ENCODE results near the gene ABCB9. TPM values are rescaled to one million over a fixed set of nuclear protein-coding genes. Genes with fewer than 3 reads are reported as not detected.

The ABCB9 gene
- polyA plus RNA-seq, 1 donor from 2014 or later = 19.7 TPM

- no peak overlapping the region for H3K4me2 ChIP-seq (ENCODE audit: low read length)
- TF ChIP-seq SMC3 (conservative IDR thresholded peaks at IDR 0.05; ENCODE audit: poor library complexity) (no peak), TAF1 (IDR thresholded peaks at IDR 0.05; ENCODE audit: low read depth) (no peak), EP300 (conservative IDR thresholded peaks at IDR 0.05; ENCODE audit: poor library complexity, severe bottlenecking) (no peak), REST (IDR thresholded peaks at IDR 0.05; ENCODE audit: borderline replicate concordance) (no peak), POLR2AphosphoS5 (IDR thresholded peaks at IDR 0.05) (no peak), MXI1 (conservative IDR thresholded peaks at IDR 0.05; ENCODE audit: poor library complexity, severe bottlenecking) (no peak), EZH2 (IDR thresholded peaks at IDR 0.05; ENCODE audit: borderline replicate concordance, insufficient read depth, low read length, poor library complexity, severe bottlenecking) (no peak), RAD21 (conservative IDR thresholded peaks at IDR 0.05) (no peak), CTCF (IDR thresholded peaks at IDR 0.05; ENCODE audit: poor library complexity, severe bottlenecking) (no peak)
- no peaks in the 10 kb centered on the region for H3K79me2 ChIP-seq (replicated peaks; ENCODE audit: insufficient read depth, low read length)
- H3K9me2 ChIP-seq (ENCODE audit: insufficient read depth, low read length) = no peaks in the 10 kb centered on the region
- H3K27me3 ChIP-seq (ENCODE audit: insufficient read depth, low read depth, low read length) = no peaks in the 10 kb centered on the region
- H3K9me3 ChIP-seq (ENCODE audit: low read length) = no peaks in the 10 kb centered on the region
- no peak overlapping the region for H3K4me3 ChIP-seq (ENCODE audit: low read length)
- H2AFZ ChIP-seq (ENCODE audit: low read depth, low read length) = no peak overlapping the region
- no peaks in the 10 kb centered on the region for H4K20me1 ChIP-seq (ENCODE audit: insufficient read depth)
- H3K27ac ChIP-seq (ENCODE audit: low read length) = no peak overlapping the region
- H3F3A ChIP-seq (ENCODE audit: insufficient read depth, low read length, poor library complexity, severe bottlenecking) = no peaks in the 10 kb centered on the region
- H3K9ac ChIP-seq (ENCODE audit: low read length) = no peak overlapping the region
- H3K36me3 ChIP-seq (ENCODE audit: insufficient read depth, low read length) = no peaks in the 10 kb centered on the region
Measured at GRCh38 chr12:122998316-122998715, 32.1 kb upstream of the ABCB9 start.

GRCh38 chr12:122997343-122998250 is 31.3 kb upstream of the ABCB9 start:
- H3K4me3 ChIP-seq (ENCODE audit: low read length) = no peak overlapping the region
- H3F3A ChIP-seq (ENCODE audit: insufficient read depth, low read length, poor library complexity, severe bottlenecking) = no peaks in the 10 kb centered on the region
- H2AFZ ChIP-seq (ENCODE audit: low read depth, low read length) = no peak overlapping the region
- no peak overlapping the region for H3K27ac ChIP-seq (ENCODE audit: low read length)
- H3K27me3 ChIP-seq (ENCODE audit: insufficient read depth, low read depth, low read length) = no peaks in the 10 kb centered on the region
- no peaks in the 10 kb centered on the region for H3K36me3 ChIP-seq (ENCODE audit: insufficient read depth, low read length)
- no peaks in the 10 kb centered on the region for H3K9me3 ChIP-seq (ENCODE audit: low read length)
- H3K9ac ChIP-seq (ENCODE audit: low read length) = no peak overlapping the region
- no peaks in the 10 kb centered on the region for H3K79me2 ChIP-seq (replicated peaks; ENCODE audit: insufficient read depth, low read length)
- no peak for TF ChIP-seq REST (IDR thresholded peaks at IDR 0.05; ENCODE audit: borderline replicate concordance)
- no peak for TF ChIP-seq TAF1 (IDR thresholded peaks at IDR 0.05; ENCODE audit: low read depth)
- no peak for TF ChIP-seq SMC3 (conservative IDR thresholded peaks at IDR 0.05; ENCODE audit: poor library complexity)
- TF ChIP-seq EZH2 (IDR thresholded peaks at IDR 0.05; ENCODE audit: borderline replicate concordance, insufficient read depth, low read length, poor library complexity, severe bottlenecking) = no peak
- no peak for TF ChIP-seq CTCF (IDR thresholded peaks at IDR 0.05; ENCODE audit: poor library complexity, severe bottlenecking)
- TF ChIP-seq POLR2AphosphoS5 (IDR thresholded peaks at IDR 0.05) = no peak
- TF ChIP-seq EP300 (conservative IDR thresholded peaks at IDR 0.05; ENCODE audit: poor library complexity, severe bottlenecking) = no peak
- TF ChIP-seq MXI1 (conservative IDR thresholded peaks at IDR 0.05; ENCODE audit: poor library complexity, severe bottlenecking) = no peak
- TF ChIP-seq RAD21 (conservative IDR thresholded peaks at IDR 0.05) = no peak
- H3K9me2 ChIP-seq (ENCODE audit: insufficient read depth, low read length) = no peaks in the 10 kb centered on the region
- H4K20me1 ChIP-seq (ENCODE audit: insufficient read depth) = no peaks in the 10 kb centered on the region
- no peak overlapping the region for H3K4me2 ChIP-seq (ENCODE audit: low read length)
